ENCODE data around the gene RRP36.

Gene RRP36

DNA sequence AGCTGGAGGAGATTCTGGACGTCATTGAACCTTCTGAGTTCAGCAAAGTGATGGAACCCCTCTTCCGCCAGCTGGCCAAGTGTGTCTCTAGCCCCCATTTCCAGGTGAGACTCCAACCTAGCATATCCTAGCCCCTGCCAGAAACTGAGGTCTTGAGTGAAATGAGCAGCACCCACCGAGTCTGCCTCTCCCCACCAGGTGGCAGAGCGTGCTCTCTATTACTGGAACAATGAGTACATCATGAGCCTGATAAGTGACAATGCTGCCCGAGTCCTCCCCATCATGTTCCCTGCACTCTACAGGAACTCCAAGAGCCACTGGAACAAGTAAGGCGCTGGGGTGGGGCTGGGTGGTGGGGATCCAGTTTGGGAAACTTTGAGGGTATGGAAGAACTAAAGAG lies 12.3 kb upstream of the RRP36 start:
- no peak for DNase-seq

DNA sequence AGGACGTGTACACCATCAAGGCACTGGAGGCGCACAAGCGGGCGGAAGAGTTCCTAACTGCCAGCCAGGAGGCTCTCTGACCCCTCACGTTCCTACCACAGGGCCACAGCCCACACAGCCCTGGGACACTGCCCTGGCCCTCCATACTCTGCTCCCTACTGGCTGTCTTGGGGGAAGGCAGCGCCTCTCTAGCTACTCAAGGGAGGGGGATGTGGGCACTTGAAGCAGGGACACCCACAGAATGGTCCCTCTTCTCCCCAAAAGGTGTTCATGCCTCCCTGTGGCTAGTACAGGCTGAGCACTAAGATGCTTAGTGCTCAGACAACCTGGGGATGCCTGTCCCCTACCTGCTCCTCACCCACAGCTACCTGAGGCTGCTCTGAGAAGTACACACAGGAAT lies 10.2 kb upstream of the RRP36 start:
- no peak for DNase-seq

GRCh38 chr6:43012364-43012763 lies 9.1 kb upstream of the RRP36 start:
- no peak for DNase-seq

DNA sequence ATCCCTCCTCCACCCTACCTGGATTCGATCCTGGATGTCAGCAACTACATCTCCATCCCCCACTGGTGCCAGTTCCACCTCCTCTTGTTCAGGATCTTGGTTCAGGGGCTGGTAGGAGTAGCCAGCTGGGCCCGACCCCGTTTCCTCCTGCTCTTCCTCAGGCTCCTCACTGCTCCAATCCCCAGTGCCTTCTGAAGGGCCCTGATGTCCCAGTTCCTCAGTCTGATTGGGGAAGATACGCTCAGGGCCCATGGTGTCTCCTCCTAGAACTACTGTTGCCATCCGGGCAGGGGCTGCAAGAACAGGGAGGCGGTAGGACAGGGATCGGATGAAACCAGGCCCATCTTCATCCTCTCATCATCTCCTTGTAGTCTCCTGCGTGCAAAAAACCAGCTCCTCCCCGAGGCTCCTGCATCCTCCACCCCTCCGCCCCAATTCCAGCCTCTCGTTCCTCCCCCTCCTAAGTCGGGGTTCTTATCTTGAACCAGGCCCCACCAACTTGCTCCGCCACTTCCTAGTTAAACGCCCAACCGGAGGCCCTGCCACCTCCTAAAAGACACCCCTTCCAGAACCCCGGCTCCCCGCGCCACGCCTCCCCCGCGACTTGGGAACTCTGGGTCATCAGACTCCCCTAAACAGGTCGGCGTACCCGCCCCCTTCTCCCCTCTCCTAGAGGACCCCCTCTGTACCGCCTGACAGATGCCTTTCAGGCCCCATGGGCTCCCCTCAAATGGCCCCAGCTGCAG lies 8.2 kb upstream of the RRP36 start:
- no peak for DNase-seq

- peak; percentile 96 for DNase-seq
These were observed 7.5 kb upstream of the RRP36 start, which contains the start of the genes KLHDC3 and MEA1 for GRCh38 chr6:43013843-43014433. Gene KLHDC3, plus strand, starts transcription at chr6:43014249. Its CDS starts 2,944 bp downstream, at chr6:43017193. Gene MEA1, minus strand, starts transcription at chr6:43013946. Its CDS starts 133 bp downstream, at chr6:43013813.

- DNase-seq = no peak
These were observed 7.0 kb upstream of the RRP36 start for GRCh38 chr6:43014434-43014909.

GRCh38 chr6:43016176-43016942 lies 5.1 kb upstream of the RRP36 start:
- no peak for DNase-seq

- DNase-seq = no peak
These were observed 4.5 kb upstream of the RRP36 start for GRCh38 chr6:43016943-43017334.

DNA sequence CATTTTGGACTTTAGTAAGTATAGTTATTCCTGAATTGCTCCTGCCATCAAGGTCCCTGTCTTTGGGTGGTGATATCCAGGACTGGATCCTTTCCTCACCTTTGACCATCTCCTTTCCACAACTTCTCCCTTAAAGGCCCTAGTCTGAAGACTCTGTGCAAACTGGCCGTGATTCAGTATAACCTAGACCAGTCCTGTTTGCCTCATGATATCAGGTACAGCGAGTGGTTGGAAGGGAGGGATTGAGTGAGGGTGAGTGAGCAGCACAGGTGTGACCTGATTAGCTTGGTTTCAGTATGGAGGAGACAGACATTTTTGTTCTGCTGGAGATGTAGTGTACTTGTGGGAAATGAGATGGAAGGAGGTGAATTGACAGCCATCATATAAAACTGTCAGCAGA lies 2.3 kb upstream of the RRP36 start:
- DNase-seq = no peak

DNA sequence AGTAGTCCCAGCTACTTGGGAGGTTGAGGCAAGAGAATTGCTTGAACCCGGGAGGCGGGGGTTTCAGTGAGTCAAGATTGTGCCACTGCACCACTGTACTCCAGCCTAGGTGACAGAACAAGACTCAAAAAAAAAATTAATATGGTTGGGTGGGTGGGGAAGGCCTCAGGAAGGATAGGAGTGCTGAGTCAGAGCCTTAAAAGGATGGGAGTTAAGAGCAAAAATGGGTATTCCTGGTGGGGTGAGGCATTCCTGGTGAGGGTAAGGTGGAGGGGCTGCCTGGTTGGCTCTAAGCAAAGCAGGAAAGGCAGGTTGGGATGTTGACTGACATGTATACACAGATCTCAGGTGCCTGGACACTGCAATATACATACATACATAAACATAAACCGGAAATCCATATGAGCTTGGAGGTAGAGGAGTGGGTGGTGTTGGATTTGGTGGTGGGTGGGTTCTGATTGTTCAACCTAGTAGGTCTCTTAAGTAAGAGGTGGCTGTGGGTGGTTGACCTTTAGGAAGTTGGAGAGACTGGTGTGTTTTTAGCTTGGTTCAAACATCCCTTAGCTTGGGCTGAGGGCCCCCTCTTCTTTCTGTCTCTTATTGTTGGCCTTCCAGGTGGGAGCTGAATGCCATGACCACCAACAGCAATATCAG lies 1.2 kb upstream of the RRP36 start:
- no peak for DNase-seq

- no peak for DNase-seq
These were observed 576 bp upstream of the RRP36 start for GRCh38 chr6:43020847-43021246.

DNA sequence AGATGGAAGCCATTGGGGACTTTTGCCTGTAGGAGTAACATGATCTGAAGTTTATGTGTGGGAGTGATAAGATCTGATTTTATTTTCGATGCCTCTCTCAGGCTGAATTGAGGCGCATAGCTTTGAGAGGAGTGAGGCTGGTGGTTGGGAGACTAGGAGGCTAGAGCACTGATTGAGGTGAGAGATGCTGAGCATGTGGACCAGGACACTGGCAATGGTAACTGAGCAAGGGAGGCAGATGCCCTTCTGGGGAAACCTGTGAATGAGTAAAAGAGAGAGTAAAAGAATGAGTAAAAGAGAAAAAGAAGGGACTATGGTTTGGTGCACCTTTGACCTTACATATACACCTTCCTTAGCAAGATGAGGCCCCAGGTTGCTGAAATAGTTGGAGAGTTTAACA lies 3.0 kb downstream of the RRP36 start:
- DNase-seq = no peak

DNA sequence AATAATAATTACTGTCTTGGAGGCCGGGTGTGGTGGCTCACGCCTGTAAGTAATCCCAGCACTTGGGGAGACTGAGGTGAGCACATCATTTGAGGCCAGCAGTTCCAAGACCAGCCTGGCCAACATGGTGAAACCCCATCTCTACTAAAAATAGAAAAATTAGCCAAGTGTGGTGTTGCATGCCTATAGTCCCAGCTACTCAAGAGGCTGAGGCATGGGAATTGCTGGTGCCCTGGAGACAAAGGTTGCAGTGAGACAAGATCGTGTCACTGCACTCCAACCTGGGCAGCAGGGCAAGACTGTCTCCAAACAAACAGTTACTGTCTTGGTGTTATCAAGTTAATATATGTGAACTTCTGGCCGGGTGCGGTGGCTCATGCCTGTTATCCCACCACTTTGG lies 4.9 kb downstream of the RRP36 start:
- DNase-seq = no peak

DNA sequence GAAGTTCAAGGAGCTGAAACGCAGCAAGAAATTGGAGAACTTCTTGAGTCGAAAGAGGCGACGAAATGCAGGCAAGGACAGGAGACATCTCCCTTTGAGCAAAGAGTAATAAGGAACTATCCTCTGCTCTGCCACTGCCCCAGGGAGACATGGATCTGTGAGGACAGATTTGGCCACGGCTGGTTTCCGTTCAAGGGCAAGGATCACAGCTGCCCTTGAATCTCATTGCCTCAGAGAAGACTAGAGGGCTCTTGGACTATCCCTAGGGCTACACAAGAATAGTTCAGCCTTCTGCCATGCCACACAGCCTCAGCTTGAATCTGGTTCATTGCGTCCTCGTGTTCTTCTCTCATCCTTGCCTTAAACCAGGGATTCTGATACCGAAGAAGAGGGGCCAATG lies 7.7 kb downstream of the RRP36 start:
- no peak for DNase-seq

DNA sequence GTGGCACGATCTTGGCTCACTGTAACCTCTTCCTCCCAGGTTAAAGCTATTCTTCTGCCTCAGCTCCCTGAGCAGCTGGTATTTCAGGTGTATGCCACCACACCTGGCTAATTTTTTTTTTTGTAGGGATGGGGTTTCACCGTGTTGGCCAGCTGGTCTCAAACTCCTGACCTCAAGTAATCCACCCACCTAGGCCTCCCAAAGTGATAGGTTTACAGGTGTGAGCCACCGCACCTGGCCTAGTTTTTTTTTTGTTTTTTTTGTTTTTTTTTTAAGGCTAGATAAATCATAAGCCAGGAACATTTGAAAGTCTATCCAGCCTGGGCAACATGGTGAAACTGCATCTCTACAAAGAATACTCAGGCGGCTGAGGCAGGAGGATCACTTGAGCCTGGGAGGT lies 10.9 kb downstream of the RRP36 start:
- no peak for DNase-seq

- DNase-seq = no peak
These were observed 12.2 kb downstream of the RRP36 start for GRCh38 chr6:43033496-43034189.

DNA sequence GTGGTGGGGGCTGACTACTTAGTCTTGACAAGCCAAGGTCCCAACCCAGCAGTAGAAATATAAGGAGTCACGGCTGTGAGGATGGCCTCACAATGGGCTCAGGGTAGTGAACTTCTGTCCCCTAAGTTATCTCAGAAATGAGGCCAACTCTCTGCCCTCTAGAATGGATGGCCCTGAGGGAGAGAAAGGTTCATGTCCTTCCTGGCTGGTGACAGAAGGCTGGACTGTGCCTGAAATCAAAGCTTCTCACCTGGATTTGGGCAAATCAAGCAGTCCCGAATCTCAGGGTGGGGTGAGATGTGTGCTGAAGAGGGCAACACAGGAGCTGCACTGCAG lies 12.7 kb downstream of the RRP36 start:
- no peak for DNase-seq

DNA sequence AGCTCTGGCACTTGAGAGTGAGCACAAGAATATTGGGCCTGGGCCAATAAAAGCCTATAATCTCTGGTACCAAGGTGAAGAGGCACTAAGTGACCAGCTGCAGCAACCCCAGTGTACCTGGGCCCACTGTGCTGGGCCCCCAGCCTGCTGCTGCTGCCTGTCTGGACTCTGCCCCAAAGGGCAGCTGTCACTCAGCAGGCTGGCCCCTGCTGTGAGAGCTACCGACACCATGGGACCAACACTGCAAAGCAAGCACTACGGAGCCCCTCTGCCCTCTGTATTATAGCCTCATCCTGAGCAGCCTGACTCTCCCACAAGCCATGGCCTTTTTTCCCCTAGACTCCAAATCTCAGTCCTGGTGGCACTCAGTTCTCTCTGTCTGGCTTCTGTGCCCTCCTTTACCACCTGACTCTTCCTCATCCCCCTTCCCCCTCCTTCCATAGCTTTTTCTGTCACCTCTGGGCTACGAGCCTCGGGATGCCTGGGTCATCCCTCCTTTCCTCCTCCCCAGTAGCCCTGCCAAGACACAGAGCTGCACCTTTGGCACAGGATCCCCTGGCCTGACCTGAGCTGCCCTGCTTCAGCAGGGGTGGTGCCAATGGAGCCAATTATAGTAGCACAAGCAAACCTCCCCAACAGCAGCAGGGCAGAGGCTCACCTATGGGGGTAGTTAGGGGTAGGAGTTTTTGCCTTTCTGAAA lies 14.2 kb downstream of the RRP36 start:
- DNase-seq = no peak

DNA sequence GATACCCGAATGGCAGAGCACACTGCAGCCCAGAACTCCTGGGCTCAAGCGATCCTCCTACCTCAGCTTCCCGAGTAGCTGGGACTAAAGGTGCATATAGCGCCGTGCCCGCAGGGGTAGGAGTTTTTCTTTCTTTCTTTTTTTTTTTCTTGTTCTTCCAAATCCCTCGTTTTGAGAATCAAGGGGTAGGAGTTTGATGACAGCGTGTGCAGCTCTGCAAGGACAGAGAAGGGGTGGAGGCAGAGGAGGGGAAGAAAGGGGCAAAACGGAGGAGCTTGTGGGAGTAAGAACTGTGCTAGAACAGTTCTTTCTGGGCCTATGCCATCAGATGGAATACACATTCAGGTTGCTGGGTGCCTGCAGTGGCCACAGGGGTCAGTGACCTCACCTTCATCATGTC lies 15.3 kb downstream of the RRP36 start:
- DNase-seq = no peak

- no peak for DNase-seq
These were observed 15.8 kb downstream of the RRP36 start for GRCh38 chr6:43037197-43037596.

- no peak for DNase-seq
These were observed 16.3 kb downstream of the RRP36 start for GRCh38 chr6:43037706-43038105.

GRCh38 chr6:43038727-43039126 lies 17.3 kb downstream of the RRP36 start:
- no peak for DNase-seq

Data from GOT3 (cell line).